CD4-positive, alpha-beta T cell treated with Interferon gamma for 1 hour (primary cell): ENCODE results near the gene RAPGEFL1.
"Not testable (repeated sequence)": the region's sequence is repeated elsewhere in the genome, so short reads cannot be mapped to it uniquely, and the experiment has no call there.

Experiments used
- DNase-seq: peaks from one replicate; pipeline ENCODE4 v3.0.0-alpha.2; 2020

RAPGEFL1 gene

GRCh38 chr17:40177275-40177874, at the start of gene RAPGEFL1:
RAPGEFL1 (plus strand) TSS chr17:40177470; CDS start chr17:40177862, 392 bp downstream.
- DNase-seq = peak; percentile 82

GRCh38 chr17:40129498-40129897, 47.8 kb upstream of the RAPGEFL1 start:
- DNase-seq = no peak

GRCh38 chr17:40130352-40131042, 46.8 kb upstream of the RAPGEFL1 start:
- peak; percentile 55 for DNase-seq

- DNase-seq = no peak
Measured at GRCh38 chr17:40134184-40134583, 43.1 kb upstream of the RAPGEFL1 start.

- DNase-seq = no peak
Measured at GRCh38 chr17:40135817-40136216, 41.5 kb upstream of the RAPGEFL1 start.

- DNase-seq = no peak
Measured at GRCh38 chr17:40139566-40140058, 37.7 kb upstream of the RAPGEFL1 start.

- not testable (repeated sequence) for DNase-seq
Measured at GRCh38 chr17:40143166-40143565, 34.1 kb upstream of the RAPGEFL1 start.

- no peak for DNase-seq
Measured at GRCh38 chr17:40145476-40145875, 31.8 kb upstream of the RAPGEFL1 start.

GRCh38 chr17:40148527-40148926, 28.7 kb upstream of the RAPGEFL1 start:
- DNase-seq = no peak

- no peak for DNase-seq
Measured at GRCh38 chr17:40150276-40150675, 27.0 kb upstream of the RAPGEFL1 start.

- no peak for DNase-seq
Measured at GRCh38 chr17:40151414-40151963, 25.8 kb upstream of the RAPGEFL1 start.

- DNase-seq = no peak
Measured at GRCh38 chr17:40153603-40154236, 23.6 kb upstream of the RAPGEFL1 start.

GRCh38 chr17:40157973-40158372, 19.3 kb upstream of the RAPGEFL1 start:
- no peak for DNase-seq

- DNase-seq = no peak
Measured at GRCh38 chr17:40158438-40159013, 18.7 kb upstream of the RAPGEFL1 start.

GRCh38 chr17:40159456-40159855, 17.8 kb upstream of the RAPGEFL1 start:
- DNase-seq = no peak

- no peak for DNase-seq
Measured at GRCh38 chr17:40167685-40168261, 9.5 kb upstream of the RAPGEFL1 start.

- DNase-seq = peak; percentile 53
Measured at GRCh38 chr17:40168262-40168832, 8.9 kb upstream of the RAPGEFL1 start.

GRCh38 chr17:40170325-40170724, 6.9 kb upstream of the RAPGEFL1 start:
- DNase-seq = no peak

GRCh38 chr17:40171750-40172149, 5.5 kb upstream of the RAPGEFL1 start:
- no peak for DNase-seq

- no peak for DNase-seq
Measured at GRCh38 chr17:40173091-40173777, 4.0 kb upstream of the RAPGEFL1 start.

GRCh38 chr17:40173778-40174135, 3.5 kb upstream of the RAPGEFL1 start:
- no peak for DNase-seq

GRCh38 chr17:40174514-40174913, 2.8 kb upstream of the RAPGEFL1 start:
- no peak for DNase-seq
